ENCODE measurements around the gene NIP7. TPM values are rescaled to one million over a fixed set of nuclear protein-coding genes. Genes with fewer than 3 reads are reported as not detected.

NIP7 gene
- total and polyA plus RNA-seq, 2 donors = 23.1 to 23.5 TPM

DNA sequence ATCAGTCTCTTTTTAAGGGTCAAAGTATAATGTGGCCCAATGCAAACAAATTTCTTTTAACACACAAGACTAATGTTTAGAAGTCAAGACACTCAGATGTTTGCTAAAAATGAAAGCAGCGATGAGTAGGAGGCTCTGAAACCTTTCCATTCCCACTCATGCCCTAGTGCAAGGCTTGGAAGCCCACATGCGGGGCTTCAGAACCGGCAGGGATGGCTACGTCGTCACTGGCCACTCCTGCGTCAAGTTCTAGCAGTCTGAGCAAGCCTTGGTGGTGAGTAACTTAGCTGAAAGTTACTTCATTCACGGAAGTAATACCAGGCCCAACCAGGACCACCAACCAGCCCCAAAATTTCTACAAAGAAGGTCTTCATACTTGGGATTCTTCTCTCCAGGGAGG lies 26.9 kb downstream of the NIP7 start:
- WGBS = 96% methylated on average over 7 of the region's 7 CpGs
- Histone ChIP-seq H3K4me1 (ENCODE audit: control insufficient read depth in 2 of 2, insufficient read depth in 2 of 2, low read length in 2 of 2) (peaks cover 0 to under 1% of the 10 kb centered on the region in 2 donors), H3K9me3 (ENCODE audit: control insufficient read depth in 2 of 2, insufficient read depth in 1 of 2, low read length in 1 of 2) (no peaks in the 10 kb centered on the region), H3K4me3 (ENCODE audit: low read length in 2 of 2) (no peak overlapping the region), H3K36me3 (ENCODE audit: control insufficient read depth in 2 of 2, insufficient read depth in 2 of 2, low read length in 1 of 2) (peaks cover 65 to 77% of the 10 kb centered on the region in 2 donors), H3K27me3 (ENCODE audit: control insufficient read depth in 2 of 2, insufficient read depth in 1 of 2, low read length in 1 of 2) (no peaks in the 10 kb centered on the region), H3K27ac (ENCODE audit: low read depth in 1 of 2, low read length in 1 of 2) (no peak overlapping the region)
- no peak for DNase-seq (ENCODE audit: low read depth in 6 of 9, low spot score in 9 of 9)

- Histone ChIP-seq H3K36me3 (ENCODE audit: control insufficient read depth in 2 of 2, insufficient read depth in 2 of 2, low read length in 1 of 2) (peaks cover 65 to 89% of the 10 kb centered on the region in 2 donors), H3K27ac (ENCODE audit: low read depth in 1 of 2, low read length in 1 of 2) (no peak overlapping the region), H3K4me3 (ENCODE audit: low read length in 2 of 2) (no peak overlapping the region), H3K4me1 (ENCODE audit: control insufficient read depth in 2 of 2, insufficient read depth in 2 of 2, low read length in 2 of 2) (peaks cover 0 to 3% of the 10 kb centered on the region in 2 donors), H3K27me3 (ENCODE audit: control insufficient read depth in 2 of 2, insufficient read depth in 1 of 2, low read length in 1 of 2) (no peaks in the 10 kb centered on the region), H3K9me3 (ENCODE audit: control insufficient read depth in 2 of 2, insufficient read depth in 1 of 2, low read length in 1 of 2) (no peaks in the 10 kb centered on the region)
- 90% methylated on average over 7 of the region's 7 CpGs for WGBS
- DNase-seq (ENCODE audit: low read depth in 6 of 9, low spot score in 9 of 9) = no peak
These were observed 28.4 kb downstream of the NIP7 start for GRCh38 chr16:69367980-69368379.

DNA sequence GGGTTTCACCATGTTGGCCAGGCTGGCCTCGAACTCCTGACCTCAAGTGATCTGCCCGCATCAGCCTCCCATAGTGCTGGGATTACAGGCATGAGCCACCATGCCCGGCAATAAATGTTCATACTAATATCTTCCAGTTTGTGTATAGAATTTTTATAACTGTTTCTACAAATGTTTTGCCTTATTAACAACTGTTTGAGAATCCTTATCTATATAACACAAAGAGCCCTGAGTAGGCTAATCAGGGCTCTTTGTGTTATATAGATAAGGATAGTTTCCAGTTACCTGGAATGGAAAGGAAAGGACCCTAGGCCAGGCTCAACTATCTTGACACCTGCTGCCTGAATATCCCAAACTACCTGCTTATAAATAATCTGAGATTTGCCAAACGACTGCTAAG lies 29.3 kb downstream of the NIP7 start:
- no peak for DNase-seq (ENCODE audit: low read depth in 6 of 9, low spot score in 9 of 9)
- H3K9me3 ChIP-seq (ENCODE audit: control insufficient read depth in 2 of 2, insufficient read depth in 1 of 2, low read length in 1 of 2) = no peaks in the 10 kb centered on the region
- H3K27ac ChIP-seq (ENCODE audit: low read depth in 1 of 2, low read length in 1 of 2) = no peak overlapping the region
- peaks cover 0 to 3% of the 10 kb centered on the region in 2 donors for H3K4me1 ChIP-seq (ENCODE audit: control insufficient read depth in 2 of 2, insufficient read depth in 2 of 2, low read length in 2 of 2)
- H3K4me3 ChIP-seq (ENCODE audit: low read length in 2 of 2) = no peak overlapping the region
- 98% methylated on average over 4 of the region's 4 CpGs for WGBS
- peaks cover 60 to 82% of the 10 kb centered on the region in 2 donors for H3K36me3 ChIP-seq (ENCODE audit: control insufficient read depth in 2 of 2, insufficient read depth in 2 of 2, low read length in 1 of 2)
- H3K27me3 ChIP-seq (ENCODE audit: control insufficient read depth in 2 of 2, insufficient read depth in 1 of 2, low read length in 1 of 2) = no peaks in the 10 kb centered on the region

- 72% methylated on average over 2 of the region's 2 CpGs for WGBS
- Histone ChIP-seq H3K36me3 (ENCODE audit: control insufficient read depth in 2 of 2, insufficient read depth in 2 of 2, low read length in 1 of 2) (peaks cover 46 to 63% of the 10 kb centered on the region in 2 donors), H3K27me3 (ENCODE audit: control insufficient read depth in 2 of 2, insufficient read depth in 1 of 2, low read length in 1 of 2) (no peaks in the 10 kb centered on the region), H3K27ac (ENCODE audit: low read depth in 1 of 2, low read length in 1 of 2) (no peak overlapping the region), H3K4me1 (ENCODE audit: control insufficient read depth in 2 of 2, insufficient read depth in 2 of 2, low read length in 2 of 2) (peaks cover 0 to 3% of the 10 kb centered on the region in 2 donors), H3K9me3 (ENCODE audit: control insufficient read depth in 2 of 2, insufficient read depth in 1 of 2, low read length in 1 of 2) (no peaks in the 10 kb centered on the region), H3K4me3 (ENCODE audit: low read length in 2 of 2) (no peak overlapping the region)
- DNase-seq (ENCODE audit: low read depth in 6 of 9, low spot score in 9 of 9) = peak in 2 of 9 donors; percentile 11 to 24
These were observed 32.0 kb downstream of the NIP7 start for GRCh38 chr16:69371564-69371963.

DNA sequence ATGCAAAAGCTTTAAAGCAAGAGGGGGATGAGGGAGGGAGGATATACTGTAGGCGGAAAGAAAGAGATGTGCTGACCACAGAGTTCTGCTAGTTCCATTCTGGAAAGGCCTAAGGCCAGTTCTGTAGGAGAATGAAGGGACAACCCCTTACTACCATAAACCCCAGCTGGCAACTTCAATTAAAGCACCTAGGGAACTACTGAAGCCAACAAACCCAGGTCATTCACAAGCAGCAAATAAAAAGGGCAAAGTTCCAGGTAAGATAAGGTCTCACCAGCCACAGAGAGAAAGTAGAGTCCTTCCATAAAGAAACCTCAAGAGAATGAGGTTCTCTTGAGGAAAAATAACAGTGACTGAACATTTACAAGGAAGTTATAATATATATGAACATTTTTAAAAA lies 33.4 kb downstream of the NIP7 start:
- Histone ChIP-seq H3K27me3 (ENCODE audit: control insufficient read depth in 2 of 2, insufficient read depth in 1 of 2, low read length in 1 of 2) (no peaks in the 10 kb centered on the region), H3K4me1 (ENCODE audit: control insufficient read depth in 2 of 2, insufficient read depth in 2 of 2, low read length in 2 of 2) (peaks cover 0 to 3% of the 10 kb centered on the region in 2 donors), H3K4me3 (ENCODE audit: low read length in 2 of 2) (no peak overlapping the region), H3K27ac (ENCODE audit: low read depth in 1 of 2, low read length in 1 of 2) (no peak overlapping the region), H3K9me3 (ENCODE audit: control insufficient read depth in 2 of 2, insufficient read depth in 1 of 2, low read length in 1 of 2) (no peaks in the 10 kb centered on the region), H3K36me3 (ENCODE audit: control insufficient read depth in 2 of 2, insufficient read depth in 2 of 2, low read length in 1 of 2) (peaks cover 34 to 52% of the 10 kb centered on the region in 2 donors)
- DNase-seq (ENCODE audit: low read depth in 6 of 9, low spot score in 9 of 9) = no peak
- WGBS = 91% methylated on average over 1 of the region's 1 CpG

DNA sequence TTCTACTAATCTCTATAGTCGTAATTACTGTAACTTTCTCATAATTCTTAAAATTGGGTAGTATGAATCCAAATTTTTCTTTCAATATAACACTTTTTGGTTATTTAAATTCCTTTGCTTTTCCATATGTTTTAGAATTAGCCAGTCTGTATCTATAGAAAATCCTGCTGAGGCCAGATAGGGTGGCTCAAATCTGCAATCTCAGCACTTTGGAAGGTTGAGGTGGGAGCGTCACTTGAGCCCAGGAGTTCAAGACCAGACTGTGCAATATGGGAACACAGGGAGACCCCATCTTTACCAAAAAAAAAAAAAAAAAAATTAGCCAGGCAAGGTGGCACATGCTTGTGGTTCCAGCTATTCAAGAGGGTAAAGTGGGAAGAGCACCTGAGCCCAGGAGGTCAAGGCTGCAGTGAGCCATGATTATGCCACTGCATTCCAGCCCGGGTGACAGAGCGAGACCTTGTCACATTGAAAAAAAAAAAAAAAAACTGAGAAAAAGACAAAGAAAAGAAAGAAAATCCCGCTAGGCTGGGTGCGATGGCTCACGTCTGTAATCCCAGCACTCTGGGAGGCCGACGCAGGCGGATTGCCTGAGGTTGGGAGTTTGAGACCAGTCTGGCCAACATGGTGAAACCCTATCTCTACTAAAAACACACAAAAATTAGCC lies 37.0 kb downstream of the NIP7 start:
- H3K4me3 ChIP-seq (ENCODE audit: low read length in 2 of 2) = no peak overlapping the region
- no peaks in the 10 kb centered on the region for H3K27me3 ChIP-seq (ENCODE audit: control insufficient read depth in 2 of 2, insufficient read depth in 1 of 2, low read length in 1 of 2)
- WGBS = 99% methylated on average over 10 of the region's 10 CpGs
- H3K4me1 ChIP-seq (ENCODE audit: control insufficient read depth in 2 of 2, insufficient read depth in 2 of 2, low read length in 2 of 2) = peaks cover 0 to 1% of the 10 kb centered on the region in 2 donors
- no peak for DNase-seq (ENCODE audit: low read depth in 6 of 9, low spot score in 9 of 9)
- no peak overlapping the region for H3K27ac ChIP-seq (ENCODE audit: low read depth in 1 of 2, low read length in 1 of 2)
- peaks cover 34 to 48% of the 10 kb centered on the region in 2 donors for H3K36me3 ChIP-seq (ENCODE audit: control insufficient read depth in 2 of 2, insufficient read depth in 2 of 2, low read length in 1 of 2)
- no peaks in the 10 kb centered on the region for H3K9me3 ChIP-seq (ENCODE audit: control insufficient read depth in 2 of 2, insufficient read depth in 1 of 2, low read length in 1 of 2)

- H3K9me3 ChIP-seq (ENCODE audit: control insufficient read depth in 2 of 2, insufficient read depth in 1 of 2, low read length in 1 of 2) = no peaks in the 10 kb centered on the region
- DNase-seq (ENCODE audit: low read depth in 6 of 9, low spot score in 9 of 9) = no peak
- peaks cover 0 to 4% of the 10 kb centered on the region in 2 donors for H3K4me1 ChIP-seq (ENCODE audit: control insufficient read depth in 2 of 2, insufficient read depth in 2 of 2, low read length in 2 of 2)
- peaks cover 41 to 51% of the 10 kb centered on the region in 2 donors for H3K36me3 ChIP-seq (ENCODE audit: control insufficient read depth in 2 of 2, insufficient read depth in 2 of 2, low read length in 1 of 2)
- WGBS = 98% methylated on average over 1 of the region's 1 CpG
- H3K27ac ChIP-seq (ENCODE audit: low read depth in 1 of 2, low read length in 1 of 2) = no peak overlapping the region
- H3K27me3 ChIP-seq (ENCODE audit: control insufficient read depth in 2 of 2, insufficient read depth in 1 of 2, low read length in 1 of 2) = no peaks in the 10 kb centered on the region
- no peak overlapping the region for H3K4me3 ChIP-seq (ENCODE audit: low read length in 2 of 2)
These were observed 38.5 kb downstream of the NIP7 start for GRCh38 chr16:69378036-69378435.

- Histone ChIP-seq H3K36me3 (ENCODE audit: control insufficient read depth in 2 of 2, insufficient read depth in 2 of 2, low read length in 1 of 2) (peaks cover 39 to 56% of the 10 kb centered on the region in 2 donors), H3K9me3 (ENCODE audit: control insufficient read depth in 2 of 2, insufficient read depth in 1 of 2, low read length in 1 of 2) (no peaks in the 10 kb centered on the region), H3K4me3 (ENCODE audit: low read length in 2 of 2) (no peak overlapping the region), H3K4me1 (ENCODE audit: control insufficient read depth in 2 of 2, insufficient read depth in 2 of 2, low read length in 2 of 2) (peaks cover 0 to 4% of the 10 kb centered on the region in 2 donors), H3K27me3 (ENCODE audit: control insufficient read depth in 2 of 2, insufficient read depth in 1 of 2, low read length in 1 of 2) (no peaks in the 10 kb centered on the region), H3K27ac (ENCODE audit: low read depth in 1 of 2, low read length in 1 of 2) (no peak overlapping the region)
- DNase-seq (ENCODE audit: low read depth in 6 of 9, low spot score in 9 of 9) = no peak
- WGBS = 97% methylated on average over 1 of the region's 1 CpG
These were observed 39.2 kb downstream of the NIP7 start for GRCh38 chr16:69378760-69379159.

DNA sequence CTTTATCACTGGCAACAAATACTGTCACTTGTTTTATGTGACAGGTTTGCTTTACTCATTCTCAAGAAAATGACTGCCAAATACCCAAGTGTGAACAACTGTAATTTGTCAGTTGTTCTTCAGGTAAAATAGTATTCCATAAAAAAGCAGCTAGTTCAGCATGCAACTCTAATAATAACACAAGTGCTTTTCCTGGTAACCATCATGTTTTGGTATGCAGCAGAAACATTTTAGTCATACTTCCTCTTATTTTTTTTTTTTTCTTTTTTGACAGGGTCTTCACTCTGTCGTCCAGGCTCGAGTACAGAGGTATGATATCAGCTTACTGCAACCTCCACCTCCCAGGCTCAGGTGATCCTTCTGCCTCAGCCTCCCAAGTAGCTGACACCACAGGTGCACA lies 41.7 kb downstream of the NIP7 start:
- 61% methylated on average over 2 of the region's 2 CpGs for whole genome bisulfite sequencing
- peaks cover 4 to 13% of the 10 kb centered on the region in 2 donors for H3K4me1 ChIP-seq (ENCODE audit: control insufficient read depth in 2 of 2, insufficient read depth in 2 of 2, low read length in 2 of 2)
- H3K27me3 ChIP-seq (ENCODE audit: control insufficient read depth in 2 of 2, insufficient read depth in 1 of 2, low read length in 1 of 2) = no peaks in the 10 kb centered on the region
- DNase-seq (ENCODE audit: low read depth in 6 of 9, low spot score in 9 of 9) = no peak
- peaks cover 30 to 59% of the 10 kb centered on the region in 2 donors for H3K36me3 ChIP-seq (ENCODE audit: control insufficient read depth in 2 of 2, insufficient read depth in 2 of 2, low read length in 1 of 2)
- H3K27ac ChIP-seq (ENCODE audit: low read depth in 1 of 2, low read length in 1 of 2) = no peak overlapping the region
- no peak overlapping the region for H3K4me3 ChIP-seq (ENCODE audit: low read length in 2 of 2)
- no peaks in the 10 kb centered on the region for H3K9me3 ChIP-seq (ENCODE audit: control insufficient read depth in 2 of 2, insufficient read depth in 1 of 2, low read length in 1 of 2)

Data from thymus (tissue), 11 donors.